H1 (cell line): ENCODE results near the gene CDH26. TPM values are rescaled to one million over a fixed set of nuclear protein-coding genes. Genes with fewer than 3 reads are reported as not detected.

Experiments used
- BCL11A ChIP-seq, 2 experiments: IDR thresholded peaks; one replicate each; pipeline ENCODE4 v1.6.1; 2011; ENCODE audit warnings: low read depth in 2 of 2, low read length in 2 of 2, mild to moderate bottlenecking in 2 of 2
- CREB1 ChIP-seq: IDR thresholded peaks from 2 replicates; pipeline ENCODE4 v1.6.1; 2012; ENCODE audit warnings: inconsistent platforms
- FOSL1 ChIP-seq: IDR thresholded peaks from 2 replicates; pipeline ENCODE4 v1.6.1; 2011; ENCODE audit warnings: mild to moderate bottlenecking, low read depth, low read length, moderate library complexity; ENCODE audit not compliant: insufficient read depth
- KDM5A ChIP-seq: fragments of 200-600 bp; IDR thresholded peaks from 2 replicates; pipeline ENCODE4 v1.7.1; 2012; ENCODE audit warnings: mild to moderate bottlenecking, low read length, inconsistent platforms, mixed read lengths
- NANOG ChIP-seq: IDR thresholded peaks from 2 replicates; pipeline ENCODE4 v1.6.1; 2011; ENCODE audit warnings: low read length, low read depth, mild to moderate bottlenecking, inconsistent platforms; ENCODE audit not compliant: insufficient read depth, poor library complexity, severe bottlenecking
- TAF1 ChIP-seq: IDR thresholded peaks from 2 replicates; pipeline ENCODE4 v1.6.1; 2011; ENCODE audit warnings: mild to moderate bottlenecking, low read depth, low read length
- TBP ChIP-seq: IDR thresholded peaks from 2 replicates; pipeline ENCODE4 v1.6.1; 2011; ENCODE audit warnings: low read depth, low read length, improper control_type of control experiment
- polyA plus RNA-seq, 7 experiments: library from polyadenylated mRNA; depleted of rRNA in 3 of 7; stranded (reverse) in 5 of 7; unstranded in 2 of 7; fragments of >200 nt in 5 of 7; fragments of 200-250 nt in 2 of 7; gene quantifications; 1 replicate in 5 of 7; 2 replicates in 1 of 7; 4 replicates in 1 of 7; pipeline versions ENCODE4 v1.2.1 to v1.2.3, GENCODE V29; 2011 to 2013; ENCODE audit warnings: missing spikeins in 2 of 7, mixed read lengths in 2 of 7
- total RNA-seq: library from RNA; stranded (reverse); fragmentation: NEBNext Ultra II Directional; extraction: Animal tissue kit (Norgen Biotek cat#: 25700); gene quantifications from 2 replicates; pipeline ENCODE4 v1.2.1, GENCODE V29; 2021
- TF ChIP-seq, protein P1 (sequence below), 3 experiments: IDR thresholded peaks; 1 replicate in 2 of 3; 2 replicates in 1 of 3; pipeline versions ENCODE4 v1.5.1 to v1.6.1; 2011; ENCODE audit warnings: low read length in 3 of 3, mild to moderate bottlenecking in 3 of 3, inconsistent platforms in 2 of 3, low read depth in 1 of 3, moderate library complexity in 1 of 3; ENCODE audit not compliant: insufficient read depth in 1 of 3; ENCODE audit errors: control extremely low read depth in 1 of 3

CDH26 gene
- total and polyA plus RNA-seq, 2 of the 8 experiments (the other 6 are each of a cell fraction or from before 2014, with no cell fraction given), result 1.5 to 1.7 TPM

DNA sequence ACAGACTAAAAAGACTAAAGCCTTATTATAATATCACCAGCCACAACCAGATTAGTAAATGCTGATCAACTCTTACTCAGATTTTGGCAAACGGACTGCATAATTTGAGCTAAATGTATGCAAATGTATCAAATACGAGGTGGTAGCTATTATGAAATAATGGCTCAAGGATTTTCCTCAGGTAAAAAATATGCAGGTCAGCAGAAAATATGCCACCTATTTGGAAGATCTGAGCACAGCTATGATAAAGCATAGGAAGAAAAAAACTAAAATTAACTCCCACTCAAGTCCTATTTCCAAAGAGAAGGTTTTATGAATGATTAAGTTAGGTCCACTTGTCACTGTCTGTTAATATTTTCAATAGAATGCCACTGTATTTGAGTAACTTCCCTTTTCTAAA lies 47.2 kb upstream of the CDH26 start (continued):
- TF ChIP-seq, protein P1, sequence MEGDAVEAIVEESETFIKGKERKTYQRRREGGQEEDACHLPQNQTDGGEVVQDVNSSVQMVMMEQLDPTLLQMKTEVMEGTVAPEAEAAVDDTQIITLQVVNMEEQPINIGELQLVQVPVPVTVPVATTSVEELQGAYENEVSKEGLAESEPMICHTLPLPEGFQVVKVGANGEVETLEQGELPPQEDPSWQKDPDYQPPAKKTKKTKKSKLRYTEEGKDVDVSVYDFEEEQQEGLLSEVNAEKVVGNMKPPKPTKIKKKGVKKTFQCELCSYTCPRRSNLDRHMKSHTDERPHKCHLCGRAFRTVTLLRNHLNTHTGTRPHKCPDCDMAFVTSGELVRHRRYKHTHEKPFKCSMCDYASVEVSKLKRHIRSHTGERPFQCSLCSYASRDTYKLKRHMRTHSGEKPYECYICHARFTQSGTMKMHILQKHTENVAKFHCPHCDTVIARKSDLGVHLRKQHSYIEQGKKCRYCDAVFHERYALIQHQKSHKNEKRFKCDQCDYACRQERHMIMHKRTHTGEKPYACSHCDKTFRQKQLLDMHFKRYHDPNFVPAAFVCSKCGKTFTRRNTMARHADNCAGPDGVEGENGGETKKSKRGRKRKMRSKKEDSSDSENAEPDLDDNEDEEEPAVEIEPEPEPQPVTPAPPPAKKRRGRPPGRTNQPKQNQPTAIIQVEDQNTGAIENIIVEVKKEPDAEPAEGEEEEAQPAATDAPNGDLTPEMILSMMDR (IDR thresholded peaks at IDR 0.05; ENCODE audit: control extremely low read depth in 1 of 3, insufficient read depth in 1 of 3, low read depth in 1 of 3, low read length in 3 of 3), result no peak
- TF ChIP-seq FOSL1 (no peak), NANOG (no peak), CREB1 (no peak), TBP (no peak), KDM5A (no peak), BCL11A (IDR thresholded peaks at IDR 0.05; ENCODE audit: low read depth in 2 of 2, low read length in 2 of 2) (no peak), TAF1 (no peak)
